ENCODE measurements around the gene ADGRL2. TPM values are rescaled to one million over a fixed set of nuclear protein-coding genes. Genes with fewer than 3 reads are reported as not detected.

ADGRL2 gene
- total RNA-seq, 4 donors from 2014 or later, result 40.7 to 53.4 (median 44.2) TPM

DNA sequence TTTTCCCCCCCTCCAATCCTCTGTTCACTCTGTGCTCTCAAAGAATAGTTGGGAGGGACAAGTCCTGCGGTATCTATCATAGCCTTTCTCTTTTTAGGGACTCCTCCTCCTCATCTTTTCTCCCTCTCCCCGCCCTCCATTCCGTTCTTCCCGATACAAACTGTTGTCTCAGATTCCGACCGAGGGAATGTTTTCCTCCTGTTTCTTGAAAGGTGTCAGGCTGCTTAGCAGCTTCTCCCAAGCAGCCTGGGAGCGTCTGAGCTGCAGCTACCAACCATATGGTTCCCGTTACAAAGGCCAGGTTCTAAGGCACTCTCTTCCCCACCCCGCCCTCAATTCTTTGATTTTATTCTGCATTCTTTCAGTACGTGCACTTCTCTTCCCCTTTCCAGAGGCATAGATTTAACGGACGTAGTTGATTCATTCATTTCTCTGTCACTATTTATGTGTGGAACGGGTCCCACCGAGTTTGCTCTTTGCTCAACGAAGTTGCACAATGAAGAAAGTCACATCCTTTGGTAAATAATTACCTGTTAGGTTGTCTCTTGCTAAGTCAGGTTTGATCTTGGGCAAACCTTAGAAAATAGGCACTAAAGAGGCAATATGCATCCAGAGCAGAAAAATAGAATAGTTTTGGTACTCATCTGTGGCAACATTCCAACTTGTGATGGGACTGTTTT lies 2.8 kb downstream of the ADGRL2 start:
- H3K27ac ChIP-seq, result peak overlapping the region; percentile 93
- peaks cover 30% of the 10 kb centered on the region for H3K27me3 ChIP-seq
- H3K36me3 ChIP-seq, result no peaks in the 10 kb centered on the region
- DNase-seq (ENCODE audit: low spot score in 2 of 2), result no peak
- no peaks in the 10 kb centered on the region for H3K9me3 ChIP-seq
- H3K4me1 ChIP-seq, result peaks cover 27% of the 10 kb centered on the region
- TF ChIP-seq POLR2A (IDR thresholded peaks at IDR 0.05) (no peak), POLR2AphosphoS5 (IDR thresholded peaks at IDR 0.05) (no peak), EP300 (IDR thresholded peaks at IDR 0.05) (no peak)
- TF ChIP-seq, protein P1, sequence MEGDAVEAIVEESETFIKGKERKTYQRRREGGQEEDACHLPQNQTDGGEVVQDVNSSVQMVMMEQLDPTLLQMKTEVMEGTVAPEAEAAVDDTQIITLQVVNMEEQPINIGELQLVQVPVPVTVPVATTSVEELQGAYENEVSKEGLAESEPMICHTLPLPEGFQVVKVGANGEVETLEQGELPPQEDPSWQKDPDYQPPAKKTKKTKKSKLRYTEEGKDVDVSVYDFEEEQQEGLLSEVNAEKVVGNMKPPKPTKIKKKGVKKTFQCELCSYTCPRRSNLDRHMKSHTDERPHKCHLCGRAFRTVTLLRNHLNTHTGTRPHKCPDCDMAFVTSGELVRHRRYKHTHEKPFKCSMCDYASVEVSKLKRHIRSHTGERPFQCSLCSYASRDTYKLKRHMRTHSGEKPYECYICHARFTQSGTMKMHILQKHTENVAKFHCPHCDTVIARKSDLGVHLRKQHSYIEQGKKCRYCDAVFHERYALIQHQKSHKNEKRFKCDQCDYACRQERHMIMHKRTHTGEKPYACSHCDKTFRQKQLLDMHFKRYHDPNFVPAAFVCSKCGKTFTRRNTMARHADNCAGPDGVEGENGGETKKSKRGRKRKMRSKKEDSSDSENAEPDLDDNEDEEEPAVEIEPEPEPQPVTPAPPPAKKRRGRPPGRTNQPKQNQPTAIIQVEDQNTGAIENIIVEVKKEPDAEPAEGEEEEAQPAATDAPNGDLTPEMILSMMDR (IDR thresholded peaks at IDR 0.05), result no peak
- peak overlapping the region; percentile 80 for H3K4me3 ChIP-seq
- WGBS, result 5% methylated on average over 15 of the region's 15 CpGs

DNA sequence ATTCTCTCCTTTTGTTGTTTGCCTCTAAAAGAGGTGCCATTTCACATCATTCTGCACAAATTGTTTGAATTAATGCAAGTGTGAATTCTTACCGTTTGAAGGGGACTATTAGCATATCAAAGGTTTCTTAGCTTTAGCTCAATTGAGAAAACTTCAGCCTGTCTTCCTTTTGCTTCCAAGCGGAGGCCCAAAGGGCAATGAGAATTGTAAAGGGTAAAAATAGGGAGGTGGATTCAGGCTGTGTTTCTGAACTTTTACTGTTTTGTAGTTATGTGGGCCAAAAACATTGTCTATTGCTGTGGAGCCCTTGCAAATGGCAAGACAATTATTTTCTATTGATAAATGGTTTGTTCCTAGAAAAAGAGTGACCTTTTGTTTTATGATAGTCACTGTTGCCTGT lies 3.6 kb downstream of the ADGRL2 start:
- H3K27ac ChIP-seq, result no peak overlapping the region
- peaks cover 27% of the 10 kb centered on the region for H3K4me1 ChIP-seq
- H3K36me3 ChIP-seq, result no peaks in the 10 kb centered on the region
- no peak for DNase-seq (ENCODE audit: low spot score in 2 of 2)
- peaks cover 30% of the 10 kb centered on the region for H3K27me3 ChIP-seq
- 53% methylated on average over 2 of the region's 2 CpGs for WGBS
- peak overlapping the region; percentile 80 for H3K4me3 ChIP-seq
- no peaks in the 10 kb centered on the region for H3K9me3 ChIP-seq
- TF ChIP-seq POLR2AphosphoS5 (IDR thresholded peaks at IDR 0.05) (no peak), POLR2A (IDR thresholded peaks at IDR 0.05) (no peak), EP300 (IDR thresholded peaks at IDR 0.05) (no peak)
- TF ChIP-seq, protein P1 (IDR thresholded peaks at IDR 0.05), result no peak

DNA sequence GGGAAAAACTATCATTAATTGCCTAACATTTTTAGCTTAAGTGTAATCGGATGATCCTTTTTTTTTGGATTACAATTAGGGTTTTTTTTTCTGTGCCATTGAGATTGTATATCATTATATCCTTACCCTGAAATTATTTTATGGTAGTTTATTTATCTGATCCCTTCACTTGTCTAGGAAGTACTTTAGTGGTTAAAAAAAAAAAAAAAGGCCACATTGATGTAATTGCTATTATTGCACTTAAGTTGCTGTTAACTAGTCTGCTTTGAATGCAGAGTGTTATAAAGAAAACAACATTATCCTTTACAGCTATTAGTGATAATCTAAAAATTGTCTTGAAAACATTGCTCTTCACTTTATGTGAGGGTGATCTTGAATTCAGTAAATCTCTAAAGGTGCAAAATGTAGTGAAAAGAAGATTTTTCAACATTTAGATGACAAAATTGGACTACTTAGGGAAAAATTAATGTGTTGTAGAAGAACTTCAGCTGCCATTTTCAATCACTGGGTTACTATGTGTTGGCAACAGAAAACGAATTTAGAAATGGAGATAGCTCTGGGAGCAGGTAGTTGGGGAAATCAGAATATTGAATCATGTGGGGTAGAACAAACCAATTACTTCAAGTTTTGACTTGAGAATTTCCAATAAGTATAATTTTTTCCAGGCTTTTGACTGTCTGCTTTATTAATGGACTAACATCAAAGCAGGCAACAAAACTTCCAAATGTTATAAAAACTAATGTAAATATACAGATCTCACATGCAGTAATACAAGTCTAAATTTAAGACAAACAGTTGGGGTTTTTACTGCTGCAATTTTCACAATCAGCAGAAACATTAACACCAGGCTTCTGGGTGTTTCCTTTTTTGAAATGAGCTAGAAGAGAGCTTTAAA lies 5.0 kb downstream of the ADGRL2 start:
- TF ChIP-seq EP300 (IDR thresholded peaks at IDR 0.05) (no peak), POLR2AphosphoS5 (IDR thresholded peaks at IDR 0.05) (no peak), POLR2A (IDR thresholded peaks at IDR 0.05) (no peak)
- TF ChIP-seq, protein P1 (IDR thresholded peaks at IDR 0.05), result no peak
- DNase-seq (ENCODE audit: low spot score in 2 of 2), result no peak
- Histone ChIP-seq H3K4me3 (no peak overlapping the region), H3K9me3 (no peaks in the 10 kb centered on the region), H3K4me1 (peaks cover 20% of the 10 kb centered on the region), H3K36me3 (no peaks in the 10 kb centered on the region), H3K27ac (no peak overlapping the region), H3K27me3 (peaks cover 27% of the 10 kb centered on the region)
- 51% methylated on average over 2 of the region's 2 CpGs for WGBS

DNA sequence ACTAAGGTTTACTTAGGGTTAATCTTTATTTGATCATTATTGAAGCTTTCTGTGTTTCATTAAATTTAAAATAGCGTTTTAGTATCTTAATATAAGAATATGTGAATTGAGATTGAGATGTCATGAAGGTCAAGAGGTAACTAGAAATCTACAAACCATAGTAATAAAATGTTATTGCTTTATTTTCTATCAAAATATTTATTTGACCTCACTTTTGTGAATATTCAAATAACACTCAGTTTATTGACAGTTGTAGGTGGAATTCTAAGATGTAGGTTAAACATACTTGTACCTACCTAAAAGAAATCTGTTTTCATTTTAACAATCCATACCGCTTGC lies 5.7 kb downstream of the ADGRL2 start:
- Histone ChIP-seq H3K36me3 (no peaks in the 10 kb centered on the region), H3K9me3 (no peaks in the 10 kb centered on the region), H3K27me3 (peaks cover 21% of the 10 kb centered on the region), H3K27ac (no peak overlapping the region), H3K4me3 (no peak overlapping the region), H3K4me1 (peaks cover 20% of the 10 kb centered on the region)
- no peak for DNase-seq (ENCODE audit: low spot score in 2 of 2)
- 74% methylated on average over 2 of the region's 2 CpGs for WGBS
- TF ChIP-seq, protein P1 (IDR thresholded peaks at IDR 0.05), result no peak
- TF ChIP-seq POLR2A (IDR thresholded peaks at IDR 0.05), result no peak
- no peak for TF ChIP-seq POLR2AphosphoS5 (IDR thresholded peaks at IDR 0.05)

DNA sequence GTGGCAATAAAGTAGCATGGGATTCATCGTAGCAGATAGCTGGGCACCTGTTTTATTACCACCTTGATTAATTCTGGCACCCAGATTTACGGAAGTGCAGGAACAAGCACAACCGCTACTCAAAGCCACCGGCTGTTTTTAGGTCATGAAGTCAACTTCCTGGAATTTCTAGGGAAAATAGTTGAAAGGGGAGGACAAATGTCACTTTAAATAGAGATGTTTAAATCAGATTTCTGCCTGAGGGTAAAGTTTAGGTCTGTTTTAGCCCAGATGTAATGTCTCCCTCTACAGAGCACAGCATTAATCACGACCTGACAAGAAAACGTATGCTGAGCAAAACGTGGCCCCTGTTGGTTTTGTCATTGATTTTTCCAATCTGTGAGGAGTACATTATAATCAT lies 8.0 kb downstream of the ADGRL2 start:
- no peak overlapping the region for H3K27ac ChIP-seq

More for the DNA sequence above, 8.0 kb downstream of the ADGRL2 start:
- Histone ChIP-seq H3K27me3 (peaks cover 4% of the 10 kb centered on the region), H3K4me3 (no peak overlapping the region), H3K36me3 (no peaks in the 10 kb centered on the region), H3K4me1 (peaks cover 2% of the 10 kb centered on the region), H3K9me3 (no peaks in the 10 kb centered on the region)
- no peak for DNase-seq (ENCODE audit: low spot score in 2 of 2)
- TF ChIP-seq POLR2A (IDR thresholded peaks at IDR 0.05) (no peak), POLR2AphosphoS5 (IDR thresholded peaks at IDR 0.05) (no peak), EP300 (IDR thresholded peaks at IDR 0.05) (no peak)
- TF ChIP-seq, protein P1 (IDR thresholded peaks at IDR 0.05), result no peak
- 43% methylated on average over 7 of the region's 7 CpGs for WGBS

Measured in suprapubic skin (tissue), 4 donors.